GM12801 (cell line): ENCODE measurements around the gene IGHMBP2.

Experiments used
- TF ChIP-seq, protein P1 (sequence below): IDR thresholded peaks from one replicate; pipeline ENCODE4 v1.5.1; 2011; ENCODE audit warnings: control low read depth; ENCODE audit not compliant: insufficient read length; ENCODE audit errors: extremely low read depth

IGHMBP2 gene

DNA sequence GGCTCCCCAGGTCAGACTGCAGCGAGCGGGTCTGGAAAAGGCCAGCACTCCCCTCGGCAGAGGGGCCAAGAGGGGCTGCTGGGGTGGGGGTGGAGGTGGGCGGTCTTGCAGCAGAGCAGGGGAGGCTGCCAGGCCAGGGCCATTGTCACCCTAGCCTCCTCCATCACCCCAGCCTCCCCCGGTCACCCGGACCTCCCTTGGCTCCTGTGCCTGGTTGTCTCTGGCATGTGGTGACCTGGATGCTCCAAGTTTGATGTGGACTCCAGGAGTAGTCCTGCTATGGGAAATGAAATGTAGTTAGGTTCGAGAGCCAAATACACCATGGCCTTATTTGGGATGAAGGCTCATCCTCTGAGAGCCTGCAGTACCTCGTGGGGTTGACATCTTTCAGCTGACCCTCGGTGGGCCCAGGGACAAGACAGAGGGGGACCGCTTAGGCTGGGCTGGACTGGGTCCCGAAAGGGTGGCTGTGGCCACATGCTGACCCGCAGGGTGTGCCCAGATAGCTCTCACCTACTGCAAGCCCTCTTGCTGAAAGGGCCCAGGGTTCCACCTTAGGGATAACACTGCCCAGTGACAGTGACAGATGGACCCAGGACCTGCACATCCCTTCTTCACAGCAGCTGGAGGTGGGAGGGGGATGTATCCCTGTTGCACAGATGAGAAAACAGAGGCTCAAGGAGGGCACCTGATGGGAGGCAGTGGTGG, 53.0 kb downstream of the IGHMBP2 start:
- TF ChIP-seq, protein P1, sequence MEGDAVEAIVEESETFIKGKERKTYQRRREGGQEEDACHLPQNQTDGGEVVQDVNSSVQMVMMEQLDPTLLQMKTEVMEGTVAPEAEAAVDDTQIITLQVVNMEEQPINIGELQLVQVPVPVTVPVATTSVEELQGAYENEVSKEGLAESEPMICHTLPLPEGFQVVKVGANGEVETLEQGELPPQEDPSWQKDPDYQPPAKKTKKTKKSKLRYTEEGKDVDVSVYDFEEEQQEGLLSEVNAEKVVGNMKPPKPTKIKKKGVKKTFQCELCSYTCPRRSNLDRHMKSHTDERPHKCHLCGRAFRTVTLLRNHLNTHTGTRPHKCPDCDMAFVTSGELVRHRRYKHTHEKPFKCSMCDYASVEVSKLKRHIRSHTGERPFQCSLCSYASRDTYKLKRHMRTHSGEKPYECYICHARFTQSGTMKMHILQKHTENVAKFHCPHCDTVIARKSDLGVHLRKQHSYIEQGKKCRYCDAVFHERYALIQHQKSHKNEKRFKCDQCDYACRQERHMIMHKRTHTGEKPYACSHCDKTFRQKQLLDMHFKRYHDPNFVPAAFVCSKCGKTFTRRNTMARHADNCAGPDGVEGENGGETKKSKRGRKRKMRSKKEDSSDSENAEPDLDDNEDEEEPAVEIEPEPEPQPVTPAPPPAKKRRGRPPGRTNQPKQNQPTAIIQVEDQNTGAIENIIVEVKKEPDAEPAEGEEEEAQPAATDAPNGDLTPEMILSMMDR, result no peak

DNA sequence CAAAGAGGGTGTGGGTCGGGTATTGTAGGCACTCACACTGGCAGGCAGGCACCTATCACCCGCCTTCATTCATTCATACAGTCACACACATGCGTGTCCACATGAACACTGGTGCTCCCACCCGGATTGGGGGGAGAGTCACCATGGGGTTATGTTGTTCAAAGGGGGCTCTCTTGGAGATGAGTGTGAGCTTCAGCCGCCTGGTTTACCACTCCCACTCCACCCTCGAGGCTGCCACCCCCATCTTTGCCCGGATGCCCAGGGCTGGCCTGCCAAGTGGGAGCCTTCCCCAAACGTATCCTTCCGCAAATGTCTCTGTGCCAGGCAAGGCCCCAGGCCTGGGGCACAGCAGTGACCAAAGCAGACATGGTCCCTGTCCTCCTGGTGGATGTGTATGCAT, 54.5 kb downstream of the IGHMBP2 start:
- TF ChIP-seq, protein P1, result no peak

DNA sequence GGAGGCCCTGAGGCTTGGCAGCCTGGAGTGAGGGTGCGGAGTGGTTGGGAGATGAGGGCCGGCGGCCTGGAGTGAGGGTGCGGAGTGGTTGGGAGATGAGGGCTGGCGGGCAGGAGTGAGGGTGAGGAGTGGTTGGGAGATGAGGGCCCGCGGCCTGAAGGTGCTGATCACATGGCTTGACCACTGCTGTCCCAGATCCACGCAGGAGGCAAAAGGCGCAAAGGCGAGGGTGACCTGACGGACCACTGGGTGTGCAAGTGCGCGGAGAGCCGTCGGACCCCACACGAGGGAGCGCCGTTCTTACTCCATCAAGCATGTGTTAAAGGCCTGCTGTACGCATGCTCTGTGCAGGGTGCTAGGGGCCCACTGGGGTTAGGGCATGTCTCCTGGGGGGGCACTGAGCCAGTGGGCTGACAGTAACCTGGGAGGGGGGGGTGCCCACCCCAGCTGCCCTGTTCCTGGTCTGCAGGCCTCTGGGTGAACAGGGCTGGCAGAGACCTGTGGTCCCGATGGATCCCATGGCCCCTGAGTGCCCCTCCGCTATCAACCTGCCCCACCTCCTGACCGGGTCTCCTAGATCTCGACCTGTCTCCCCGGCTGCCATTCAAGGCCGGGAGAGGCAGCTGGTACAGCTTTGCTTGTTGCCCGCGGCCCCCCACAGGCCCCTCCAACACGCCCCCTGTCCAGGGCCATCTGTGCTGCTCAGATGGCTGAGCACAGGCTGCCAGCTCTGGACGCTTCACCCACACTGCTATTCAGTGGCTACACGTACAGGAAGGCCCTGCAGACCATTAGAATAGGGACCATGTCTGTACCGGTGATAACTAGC, 56.0 kb downstream of the IGHMBP2 start:
- TF ChIP-seq, protein P1, result no peak

DNA sequence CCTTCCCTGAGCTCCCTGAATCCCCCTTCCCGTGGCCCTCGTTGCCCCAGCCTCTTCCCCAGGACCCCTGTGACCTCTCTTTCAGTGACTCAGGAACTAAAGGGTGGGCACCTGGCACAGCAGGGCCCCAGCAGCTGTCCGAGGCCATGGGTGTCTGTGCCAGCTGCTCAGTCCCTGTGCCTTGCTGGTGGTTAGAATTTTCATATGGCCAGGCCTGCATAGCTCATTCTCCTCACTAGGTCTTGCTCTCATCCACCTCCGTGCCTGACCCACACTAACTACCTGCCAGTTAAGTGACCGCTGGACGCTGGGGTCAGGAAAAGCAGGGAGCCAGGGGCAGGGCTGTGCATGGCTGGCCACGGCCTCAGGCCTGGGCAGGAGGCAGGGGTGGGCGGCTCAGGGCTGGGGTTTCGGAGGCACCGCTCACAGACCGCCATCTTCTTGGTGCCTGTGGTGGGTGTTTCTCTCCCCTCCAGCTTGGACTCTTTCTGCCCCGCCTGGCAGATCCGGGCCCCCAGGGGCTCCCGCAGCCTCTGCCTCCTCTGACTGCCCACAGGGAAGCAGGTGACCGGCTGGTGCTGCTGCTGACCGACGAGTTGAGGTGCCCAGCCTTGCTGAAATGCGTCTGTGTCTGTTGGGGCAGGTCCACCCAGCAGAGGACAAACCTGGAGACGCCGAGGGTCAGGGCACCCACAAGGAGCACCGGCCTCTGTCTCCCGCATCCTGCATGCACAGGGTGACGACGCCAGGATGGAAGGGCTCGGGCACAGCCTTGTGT, 56.8 kb downstream of the IGHMBP2 start:
- TF ChIP-seq, protein P1, result no peak

DNA sequence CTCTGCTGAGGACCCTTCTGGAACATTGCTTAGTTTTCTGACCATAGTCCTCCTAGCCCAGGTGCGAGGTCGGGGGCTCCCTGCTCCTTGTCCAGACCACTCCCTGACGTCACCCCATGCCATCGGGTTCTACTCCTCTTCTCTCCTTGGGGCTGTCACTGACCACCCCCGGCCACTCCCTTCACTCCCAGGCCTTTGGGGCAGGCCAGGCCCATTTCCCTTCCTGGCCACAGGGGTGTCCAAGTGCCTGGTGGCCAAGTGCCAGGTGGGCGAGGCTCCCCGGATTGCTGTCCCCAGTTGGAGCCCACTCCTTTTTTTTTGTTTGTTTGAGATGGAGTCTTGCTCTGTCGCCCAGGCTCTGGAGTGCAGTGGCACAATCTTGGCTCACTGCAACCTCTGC, 57.6 kb downstream of the IGHMBP2 start:
- TF ChIP-seq, protein P1, result no peak

DNA sequence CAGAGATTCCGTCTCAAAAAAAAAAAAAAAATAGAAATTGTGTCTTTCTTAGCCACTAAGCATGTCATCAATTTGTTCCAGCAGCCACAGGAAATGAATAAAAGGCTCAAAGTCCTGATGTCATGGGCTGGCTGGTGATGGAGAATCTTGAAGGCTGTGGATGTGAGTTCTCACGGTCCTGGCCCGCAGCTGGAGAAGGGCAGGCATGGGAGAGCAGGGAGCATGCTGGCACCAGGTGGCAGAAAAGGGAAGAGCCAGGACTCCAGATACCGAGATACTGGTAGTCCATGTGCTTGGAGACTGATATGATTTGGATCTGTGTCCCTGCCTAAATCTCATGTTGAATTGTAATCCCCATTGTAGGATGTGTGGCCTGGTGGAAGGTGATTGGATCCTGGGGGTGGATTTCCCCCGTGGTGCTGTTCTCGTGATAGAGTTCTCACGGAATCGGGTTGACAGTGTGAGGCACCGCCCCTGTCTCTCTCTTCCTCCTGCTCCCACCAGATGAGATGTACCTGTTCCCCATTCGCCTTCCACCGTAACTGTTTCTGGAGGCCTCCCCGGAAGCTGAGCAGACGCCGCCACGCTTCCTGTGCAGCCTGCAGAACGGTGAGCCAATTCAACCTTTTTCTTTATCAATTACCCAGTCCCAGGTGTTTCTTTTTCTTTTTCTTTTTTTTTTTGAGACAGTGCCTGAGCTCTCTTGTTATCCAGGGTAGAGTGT, 59.0 kb downstream of the IGHMBP2 start:
- TF ChIP-seq, protein P1, result no peak

DNA sequence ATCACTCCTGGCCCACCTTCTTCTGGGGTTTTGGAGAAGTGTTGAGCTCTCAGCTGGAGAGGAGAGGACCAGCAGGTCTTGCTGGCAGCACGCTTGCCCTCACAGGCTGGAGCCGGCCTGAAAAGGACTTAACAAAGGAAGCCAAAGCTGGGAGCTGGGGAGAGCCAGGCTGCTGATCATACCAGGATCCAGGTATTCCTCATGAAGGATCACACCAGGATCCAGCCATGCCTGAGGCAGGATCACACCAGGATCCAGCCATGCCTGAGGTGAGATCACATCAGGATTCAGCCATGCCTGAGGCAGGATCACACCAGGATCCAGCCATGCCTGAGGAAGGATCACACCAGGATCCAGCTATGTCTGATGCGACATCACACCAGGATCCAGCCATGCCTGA, 60.1 kb downstream of the IGHMBP2 start:
- TF ChIP-seq, protein P1, result no peak
